ENCODE data around the gene FREM1. TPM values are rescaled to one million over a fixed set of nuclear protein-coding genes. Genes with fewer than 3 reads are reported as not detected.

FREM1 gene
- total and polyA plus RNA-seq, 2 donors (not counting 1 experiment from before 2014, with no cell fraction given): not detected

- Histone ChIP-seq H3K36me3 (replicated peaks in 1 of 2; ENCODE audit: control extremely low read depth in 1 of 2, control insufficient read depth in 1 of 2, extremely low read depth in 1 of 2, insufficient read depth in 2 of 2, low read length in 1 of 2) (no peaks in the 10 kb centered on the region), H3K4me1 (ENCODE audit: control insufficient read depth in 2 of 2, insufficient read depth in 2 of 2, low read length in 2 of 2) (no peaks in the 10 kb centered on the region), H3K79me2 (ENCODE audit: control insufficient read depth, insufficient read depth, low read length) (no peaks in the 10 kb centered on the region), H3K9me3 (ENCODE audit: control extremely low read depth in 1 of 3, control insufficient read depth in 2 of 3, insufficient read depth in 1 of 3, low read length in 2 of 3) (peaks cover 0 to 2% (median 0%) of the 10 kb centered on the region in 3 donors), H3K4me2 (replicated peaks; ENCODE audit: low read depth, low read length, poor library complexity, severe bottlenecking) (no peak overlapping the region), H2AFZ (ENCODE audit: insufficient read depth, low read depth, low read length, poor library complexity, severe bottlenecking) (no peak overlapping the region), H3K4me3 (ENCODE audit: control extremely low read depth in 1 of 5, extremely low read depth in 1 of 5, insufficient read depth in 1 of 5, low read depth in 2 of 5, low read length in 4 of 5) (no peak overlapping the region), H3K9ac (ENCODE audit: low read length) (no peak overlapping the region), H3K27ac (ENCODE audit: low read length in 2 of 2) (no peak overlapping the region), H3K27me3 (replicated peaks in 1 of 4; ENCODE audit: control extremely low read depth in 1 of 4, control insufficient read depth in 3 of 4, insufficient read depth in 4 of 4, low read length in 3 of 4) (peaks cover 0 to 21% (median 7%) of the 10 kb centered on the region in 4 experiments), H4K20me1 (ENCODE audit: control insufficient read depth, insufficient read depth, low read length, poor library complexity, severe bottlenecking) (no peaks in the 10 kb centered on the region)
- H3K27ac Mint-ChIP-seq: no peak overlapping the region
- H3K27me3 Mint-ChIP-seq: peaks cover 30% of the 10 kb centered on the region
- ATAC-seq (ENCODE audit: low read depth): no peak
- H3K9me3 Mint-ChIP-seq (ENCODE audit: insufficient read depth): no peaks in the 10 kb centered on the region
- intact Hi-C loops (cut with micrococcal nuclease): no loop called here
- CTCF ChIA-PET: no interaction called here
- H3K4me1 Mint-ChIP-seq: no peaks in the 10 kb centered on the region
- TF ChIP-seq EZH2 (IDR thresholded peaks at IDR 0.05; ENCODE audit: borderline replicate concordance, insufficient read depth, low read depth, low read length, poor library complexity, severe bottlenecking) (no peak), CTCF (IDR thresholded peaks at IDR 0.05) (no peak)
- WGBS (ENCODE audit: insufficient coverage): 64% methylated on average over 2 of the region's 8 CpGs
- no peak overlapping the region for H3K4me3 Mint-ChIP-seq
- DNase-seq: no peak
- POLR2A ChIA-PET: no interaction called here
Observed at GRCh38 chr9:14719231-14719923, 190.9 kb downstream of the FREM1 start.

- peaks cover 0 to 12% (median 3%) of the 10 kb centered on the region in 4 experiments for H3K27me3 ChIP-seq (replicated peaks in 1 of 4; ENCODE audit: control extremely low read depth in 1 of 4, control insufficient read depth in 3 of 4, insufficient read depth in 4 of 4, low read length in 3 of 4)
- ChIA-PET CTCF (no interaction called here), POLR2A (no interaction called here)
- no peak overlapping the region for H2AFZ ChIP-seq (ENCODE audit: insufficient read depth, low read depth, low read length, poor library complexity, severe bottlenecking)
- Mint-ChIP-seq H3K27me3 (peaks cover 20% of the 10 kb centered on the region), H3K9me3 (ENCODE audit: insufficient read depth) (peaks cover under 1% of the 10 kb centered on the region), H3K27ac (no peak overlapping the region), H3K4me1 (peaks cover 10% of the 10 kb centered on the region), H3K4me3 (no peak overlapping the region)
- intact Hi-C loops (cut with micrococcal nuclease): no loop called here
- DNase-seq (no peak), ATAC-seq (ENCODE audit: low read depth) (no peak)
- H3K9ac ChIP-seq (ENCODE audit: low read length): no peak overlapping the region
- TF ChIP-seq CTCF (IDR thresholded peaks at IDR 0.05) (no peak), EZH2 (IDR thresholded peaks at IDR 0.05; ENCODE audit: borderline replicate concordance, insufficient read depth, low read depth, low read length, poor library complexity, severe bottlenecking) (no peak)
- H3K4me2 ChIP-seq (replicated peaks; ENCODE audit: low read depth, low read length, poor library complexity, severe bottlenecking): no peak overlapping the region
- H3K4me1 ChIP-seq (ENCODE audit: control insufficient read depth in 2 of 2, insufficient read depth in 2 of 2, low read length in 2 of 2): peaks cover 7 to 9% of the 10 kb centered on the region in 2 donors
- no peaks in the 10 kb centered on the region for H3K79me2 ChIP-seq (ENCODE audit: control insufficient read depth, insufficient read depth, low read length)
- no peaks in the 10 kb centered on the region for H3K36me3 ChIP-seq (replicated peaks in 1 of 2; ENCODE audit: control extremely low read depth in 1 of 2, control insufficient read depth in 1 of 2, extremely low read depth in 1 of 2, insufficient read depth in 2 of 2, low read length in 1 of 2)
- H3K27ac ChIP-seq (ENCODE audit: low read length in 2 of 2): no peak overlapping the region
- H3K9me3 ChIP-seq (ENCODE audit: control extremely low read depth in 1 of 3, control insufficient read depth in 2 of 3, insufficient read depth in 1 of 3, low read length in 2 of 3): peaks cover 0 to 2% (median 2%) of the 10 kb centered on the region in 3 donors
- H4K20me1 ChIP-seq (ENCODE audit: control insufficient read depth, insufficient read depth, low read length, poor library complexity, severe bottlenecking): no peaks in the 10 kb centered on the region
- no CpG with 5 or more reads among the region's 4 CpGs for WGBS (ENCODE audit: insufficient coverage)
- no peak overlapping the region for H3K4me3 ChIP-seq (ENCODE audit: control extremely low read depth in 1 of 5, extremely low read depth in 1 of 5, insufficient read depth in 1 of 5, low read depth in 2 of 5, low read length in 4 of 5)
Observed at GRCh38 chr9:14715102-14715501, 195.1 kb downstream of the FREM1 start.
